ENCODE results near the gene PEX5L.
A peak's percentile ranks its signal among the peaks of the same experiment; 100 is the strongest.

PEX5L gene

DNA sequence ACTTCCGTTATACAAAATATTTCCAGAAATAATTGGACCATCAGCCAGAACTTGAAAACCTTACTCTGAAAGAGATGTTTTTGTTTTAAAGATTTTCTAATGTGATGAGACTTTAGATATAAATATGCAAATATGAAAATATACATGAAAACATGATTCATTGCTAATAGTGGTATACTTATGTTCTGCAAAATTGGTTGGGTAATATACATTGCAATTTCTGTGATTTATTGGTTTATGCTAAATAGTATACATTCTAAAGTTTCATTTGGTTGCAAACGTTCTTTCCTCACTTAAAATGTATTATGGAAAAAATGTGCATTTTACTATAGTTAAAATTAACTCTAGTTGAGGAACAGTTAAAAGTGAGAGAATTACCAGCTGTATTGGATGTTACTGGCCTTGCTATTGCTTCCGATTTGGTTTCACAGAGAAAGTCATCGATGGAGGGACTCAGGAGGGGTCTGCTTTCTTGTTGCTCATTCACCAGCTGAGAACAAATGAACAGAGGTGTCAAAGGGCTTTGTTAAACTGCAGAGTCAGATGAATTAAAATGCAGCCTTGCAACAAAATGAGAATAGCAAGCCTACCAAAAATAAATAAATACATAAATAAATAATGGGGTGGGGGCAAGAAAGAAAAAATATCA is 149.3 kb downstream of the PEX5L start:
- DNase-seq = no peak

- no peak for DNase-seq
Measured at GRCh38 chr3:179885950-179886349, 150.8 kb downstream of the PEX5L start.

- DNase-seq = no peak
Measured at GRCh38 chr3:179884136-179884535, 152.6 kb downstream of the PEX5L start.

GRCh38 chr3:179882292-179882691 is 154.4 kb downstream of the PEX5L start:
- peak; percentile 54 for DNase-seq

GRCh38 chr3:179881791-179882190 is 154.9 kb downstream of the PEX5L start:
- DNase-seq = no peak

DNA sequence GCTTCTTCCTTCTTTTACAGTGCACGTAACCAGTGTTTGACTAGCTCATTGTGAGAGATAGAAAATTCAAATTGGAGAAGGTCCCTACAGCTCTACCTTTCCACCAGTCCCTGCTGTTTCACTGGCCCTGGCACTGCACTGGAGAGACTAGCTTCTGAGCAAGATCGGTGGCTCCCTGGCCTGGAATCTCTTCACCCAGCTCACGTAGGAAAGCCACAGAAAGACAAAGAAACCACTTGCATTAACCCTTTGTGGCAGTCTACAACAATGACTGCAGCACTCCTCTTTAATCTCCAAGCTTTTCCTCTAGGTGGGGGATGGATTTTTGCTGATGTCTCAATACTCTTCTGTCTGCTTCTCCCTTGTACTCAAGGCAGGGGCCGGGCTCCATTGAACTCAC is 155.9 kb downstream of the PEX5L start:
- DNase-seq = no peak

GRCh38 chr3:179876440-179876839 is 160.3 kb downstream of the PEX5L start:
- DNase-seq = no peak

DNA sequence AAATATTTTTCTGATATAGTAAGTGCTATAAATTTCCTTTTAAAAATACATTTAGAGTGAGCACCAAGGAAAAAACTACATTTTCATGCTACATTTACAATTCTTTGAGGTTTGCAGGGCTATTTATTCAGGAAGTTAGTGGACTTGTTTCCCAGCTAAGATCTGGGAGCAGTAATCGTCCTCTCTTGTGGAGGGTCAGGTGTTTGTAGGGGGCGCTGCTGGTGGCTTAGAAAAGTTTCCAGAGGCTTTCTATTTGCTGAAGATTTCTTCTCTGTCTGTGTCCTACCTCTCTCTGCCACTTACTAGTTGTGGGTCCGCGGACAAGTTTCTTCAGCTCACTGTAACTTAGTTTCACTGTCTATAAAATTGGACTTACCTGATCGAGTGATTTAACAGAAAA is 163.9 kb downstream of the PEX5L start:
- DNase-seq = no peak

DNA sequence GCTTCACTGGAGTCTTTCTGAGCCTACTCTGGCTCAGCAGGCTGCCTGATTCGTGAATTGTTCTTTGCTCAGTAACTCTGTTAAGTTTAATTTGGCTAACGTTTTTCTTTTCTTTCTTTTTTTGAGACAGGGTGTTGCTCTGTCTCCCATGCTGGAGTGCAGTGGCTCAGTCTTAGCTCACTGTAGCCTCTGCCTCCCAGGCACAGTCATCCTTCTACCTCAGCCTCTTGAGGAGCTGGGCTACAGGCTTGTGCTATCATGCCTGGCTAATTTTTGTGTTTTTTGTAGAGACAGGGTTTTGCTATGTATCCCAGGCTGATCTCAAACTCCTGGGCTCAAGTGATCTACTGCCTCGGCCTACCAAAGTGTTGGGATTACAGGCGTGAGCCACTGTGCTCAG is 165.0 kb downstream of the PEX5L start:
- no peak for DNase-seq

- no peak for DNase-seq
Measured at GRCh38 chr3:179868715-179869114, 168.0 kb downstream of the PEX5L start.

- DNase-seq = no peak
Measured at GRCh38 chr3:179867961-179868360, 168.8 kb downstream of the PEX5L start.

DNA sequence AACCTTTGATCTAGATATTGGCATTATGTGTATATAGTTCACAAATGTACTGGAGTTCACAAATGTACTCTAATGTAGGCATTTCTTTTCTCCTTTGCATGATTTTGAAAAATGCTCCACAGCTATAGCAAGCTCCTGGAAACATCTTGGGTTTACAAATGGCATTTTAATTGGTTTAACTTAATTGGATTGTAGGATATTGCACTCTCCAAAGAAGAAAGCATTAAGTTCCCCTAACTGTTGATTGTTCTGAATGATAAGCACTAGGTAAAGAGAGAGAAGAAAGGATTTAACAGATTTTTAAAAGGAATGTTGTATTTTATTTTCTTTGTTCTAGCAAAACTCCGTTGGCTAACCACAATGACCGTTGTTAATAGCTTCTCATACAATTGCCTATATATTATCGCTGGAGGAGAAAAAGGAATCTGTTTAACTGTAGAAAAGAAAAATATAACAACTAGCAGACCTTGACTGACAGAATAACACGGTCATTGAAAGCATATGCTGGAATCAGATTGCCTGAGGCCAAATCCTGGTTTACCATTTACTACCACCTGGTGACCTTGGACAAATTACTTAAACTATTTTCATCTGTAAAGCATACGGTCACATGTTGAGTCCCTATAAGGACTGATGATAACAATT is 170.8 kb downstream of the PEX5L start:
- peak; percentile 8 for DNase-seq

- peak; percentile 6 for DNase-seq
Measured at GRCh38 chr3:179861953-179862352, 174.8 kb downstream of the PEX5L start.

GRCh38 chr3:179861292-179861691 is 175.4 kb downstream of the PEX5L start:
- no peak for DNase-seq

DNA sequence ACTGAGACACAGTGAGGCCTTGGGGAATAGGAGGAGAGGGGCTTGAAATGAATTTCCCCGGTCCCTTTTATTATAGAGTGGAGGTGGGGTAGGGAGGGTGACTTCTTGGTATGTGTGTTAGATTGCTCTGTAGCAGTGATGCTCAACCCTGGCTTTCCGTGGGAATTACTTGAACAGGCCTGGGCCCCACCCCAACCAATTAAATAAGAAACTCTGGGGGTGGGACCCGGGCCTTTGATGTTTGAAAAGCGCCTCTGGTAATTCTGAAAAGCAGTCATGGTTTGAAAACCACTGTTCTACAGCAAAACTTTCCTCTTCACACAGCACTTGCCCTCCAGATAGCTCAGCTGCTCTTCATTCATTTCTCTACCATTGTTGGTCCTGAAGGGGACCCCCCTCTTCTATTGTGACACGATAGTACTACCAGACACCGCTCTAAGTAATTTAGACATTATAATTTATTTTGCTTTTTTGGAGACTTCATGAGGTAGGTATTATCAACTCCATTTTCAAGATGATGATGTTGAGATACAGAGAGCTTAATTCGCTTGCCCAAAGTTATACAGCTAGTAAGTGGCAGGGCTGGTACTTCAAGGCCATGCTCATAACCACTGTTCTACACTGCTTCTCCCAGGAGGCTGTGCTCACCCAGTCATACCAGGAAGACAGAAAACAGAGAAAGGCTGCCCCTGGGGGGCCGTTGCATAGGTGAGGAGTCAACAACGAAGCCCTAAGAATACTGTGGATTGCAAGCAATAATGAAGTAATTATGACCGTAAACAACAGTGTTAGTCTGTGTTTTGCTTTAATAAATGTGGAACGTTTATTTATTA is 176.2 kb downstream of the PEX5L start:
- no peak for DNase-seq

DNA sequence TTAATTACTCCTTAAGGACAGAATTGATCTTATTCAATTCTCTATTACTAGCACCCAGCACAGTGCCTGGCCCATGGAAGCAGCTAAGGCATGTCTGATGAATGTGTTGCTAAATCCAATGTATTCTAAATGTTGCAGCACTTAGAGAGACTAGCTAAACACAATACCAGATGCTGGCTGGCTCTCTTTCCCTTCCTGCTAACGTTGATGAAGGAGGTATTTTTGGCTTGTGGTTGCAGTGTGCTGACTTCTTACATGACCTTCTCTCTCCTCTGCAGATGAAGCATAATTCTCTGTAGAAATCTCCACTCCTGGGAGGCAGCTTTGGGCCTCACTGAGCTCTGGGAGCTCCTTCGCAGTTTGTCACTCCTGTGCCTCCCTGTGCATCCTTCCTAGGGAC is 183.6 kb downstream of the PEX5L start:
- no peak for DNase-seq

DNA sequence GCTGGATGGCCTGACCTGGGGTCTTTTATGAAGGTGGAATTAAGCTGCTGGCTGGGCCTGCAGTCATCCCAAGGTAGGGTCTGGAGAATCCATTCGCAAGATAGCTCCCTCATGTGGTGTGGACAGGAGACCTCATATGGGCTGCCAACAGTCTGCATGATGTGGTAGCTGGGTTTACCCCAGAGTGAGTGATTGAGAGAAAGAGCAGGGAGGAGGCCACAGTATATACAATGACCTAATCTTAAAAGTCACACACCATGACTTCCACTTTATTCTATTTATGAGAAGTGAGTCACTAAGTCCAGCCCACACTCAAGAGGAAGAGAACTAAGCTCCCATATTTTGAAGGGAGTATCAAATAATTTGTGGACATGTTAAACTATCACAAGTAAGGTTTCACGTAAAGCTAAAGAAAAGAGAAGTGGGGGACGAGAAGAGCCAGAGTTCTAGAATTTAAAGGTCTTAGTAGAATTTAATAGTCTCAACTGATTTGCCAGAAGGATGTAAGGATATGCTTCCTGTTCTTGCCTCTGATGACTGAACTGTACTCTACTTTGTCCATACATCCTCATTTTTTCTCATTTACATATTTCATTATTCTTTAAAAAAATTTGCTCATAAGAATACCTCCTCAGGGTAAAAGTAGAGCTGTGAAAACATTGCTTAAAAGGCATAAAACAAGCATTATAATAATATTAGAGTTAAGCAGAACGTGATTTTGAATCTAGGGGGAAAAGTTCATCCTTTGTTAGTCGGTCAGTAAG is 184.4 kb downstream of the PEX5L start:
- no peak for DNase-seq

GRCh38 chr3:179848711-179849110 is 188.0 kb downstream of the PEX5L start:
- DNase-seq = no peak

DNA sequence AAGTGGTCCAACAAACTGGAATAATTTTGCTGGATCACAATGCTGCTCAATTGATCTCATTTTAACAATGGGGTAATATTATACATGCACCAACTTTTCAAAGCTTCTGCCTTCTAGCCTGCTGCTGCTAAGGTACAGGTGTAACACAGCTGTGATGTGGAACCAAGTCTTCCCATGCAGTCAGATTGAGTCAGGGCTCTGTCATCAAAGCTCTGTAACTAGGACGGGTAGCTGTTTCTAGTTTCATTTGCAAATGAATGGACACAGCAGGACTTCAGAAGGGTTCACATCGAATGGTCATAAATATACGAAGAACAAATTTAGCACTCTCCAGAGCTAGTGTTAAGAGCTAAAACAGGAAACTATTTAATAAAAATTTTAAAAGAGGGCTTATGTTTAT is 194.7 kb downstream of the PEX5L start:
- DNase-seq = no peak

DNA sequence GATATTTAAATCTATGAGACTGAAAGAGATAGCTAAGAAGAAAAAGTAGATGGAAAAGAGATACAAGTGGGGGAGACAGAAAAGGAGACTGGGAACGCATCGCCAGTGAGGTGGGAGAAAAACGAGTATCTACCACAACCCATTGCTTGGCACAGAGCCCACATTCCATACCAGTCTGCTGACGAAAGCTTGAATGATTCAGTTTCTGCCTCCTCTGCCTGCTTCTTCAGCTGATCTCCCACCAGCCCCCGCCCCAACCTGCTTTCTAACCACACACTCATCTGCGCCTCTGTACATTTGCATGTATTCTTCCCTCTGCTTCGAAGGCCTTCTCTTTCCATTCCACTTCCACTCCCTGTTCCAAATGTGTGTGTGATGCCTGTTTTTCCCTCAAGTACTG is 195.8 kb downstream of the PEX5L start:
- no peak for DNase-seq

DNA sequence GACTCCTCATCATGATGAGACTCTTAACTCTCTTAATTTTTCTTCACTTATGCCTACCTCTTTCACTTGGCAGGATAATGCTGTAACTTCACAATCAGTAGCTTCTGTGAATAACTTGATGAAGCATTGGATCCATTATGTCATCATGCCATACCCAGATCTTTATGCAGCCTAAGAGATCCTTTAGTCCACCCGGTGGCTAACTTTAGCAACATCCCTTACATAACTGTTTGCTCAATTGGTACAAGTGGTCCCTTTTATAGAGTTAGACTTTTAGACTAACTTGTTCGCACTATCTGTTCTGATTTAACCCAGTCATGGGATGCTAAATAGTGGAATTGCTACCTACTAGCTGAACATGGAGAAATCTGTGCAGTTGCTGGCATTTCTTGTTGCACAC is 199.4 kb downstream of the PEX5L start:
- DNase-seq = no peak

DNA sequence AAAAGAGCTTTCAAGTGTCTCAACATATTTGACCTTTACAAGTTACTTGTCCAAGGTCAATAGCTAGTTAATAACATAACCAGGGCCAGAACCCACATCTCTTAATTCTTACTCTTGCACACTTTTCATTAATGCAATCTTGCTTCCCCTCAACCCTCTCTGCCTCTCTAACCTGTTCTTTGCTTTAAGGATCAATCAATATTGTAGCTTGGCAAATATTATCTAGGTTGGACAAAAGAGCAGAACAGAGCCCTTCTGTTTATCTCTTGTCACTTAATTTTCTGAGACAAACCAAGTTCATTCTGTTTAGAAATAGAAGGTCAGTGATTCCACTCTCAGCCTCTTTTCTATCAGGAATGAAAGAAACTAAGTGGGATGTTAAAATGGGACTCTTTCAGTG is 203.4 kb downstream of the PEX5L start:
- no peak for DNase-seq

- no peak for DNase-seq
Measured at GRCh38 chr3:179832333-179832854, 204.3 kb downstream of the PEX5L start.

Measured in eye (tissue), 1 donor.